Immature natural killer cell (primary cell): ENCODE data around the gene KLF9. TPM values are rescaled to one million over a fixed set of nuclear protein-coding genes. Genes with fewer than 3 reads are reported as not detected.

Experiments
- DNase-seq, 3 donors: peaks; one replicate each; pipeline ENCODE4 v3.0.0; 2022; ENCODE audit warnings: mixed read lengths in 1 of 3
- H3K27ac Mint-ChIP-seq, 6 donors: one replicate each; pipeline ENCODE4 v1.8.0; 2020; ENCODE audit warnings: mixed read lengths in 6 of 6, mild to moderate bottlenecking in 5 of 6, inconsistent platforms in 4 of 6, moderate library complexity in 3 of 6
- H3K27me3 Mint-ChIP-seq, 3 donors: one replicate each; pipeline ENCODE4 v1.8.0; 2020 to 2021; ENCODE audit warnings: low read depth in 3 of 3, mild to moderate bottlenecking in 3 of 3, mixed read lengths in 3 of 3, moderate library complexity in 3 of 3, inconsistent platforms in 1 of 3
- H3K36me3 Mint-ChIP-seq, 3 donors: one replicate each; pipeline ENCODE4 v1.8.0; 2020; ENCODE audit warnings: mixed read lengths in 3 of 3, inconsistent platforms in 2 of 3, mild to moderate bottlenecking in 2 of 3
- H3K4me1 Mint-ChIP-seq, 2 donors: one replicate each; pipeline ENCODE4 v1.8.0; 2020; ENCODE audit warnings: inconsistent platforms in 2 of 2, mild to moderate bottlenecking in 2 of 2, mixed read lengths in 2 of 2, moderate library complexity in 1 of 2
- H3K4me3 Mint-ChIP-seq, 5 donors: one replicate each; pipeline ENCODE4 v1.8.0; 2020; ENCODE audit warnings: mild to moderate bottlenecking in 5 of 5, mixed read lengths in 5 of 5, inconsistent platforms in 3 of 5, moderate library complexity in 3 of 5
- H3K9me3 Mint-ChIP-seq, 6 donors: one replicate each; pipeline ENCODE4 v1.8.0; 2020; ENCODE audit warnings: mild to moderate bottlenecking in 6 of 6, mixed read lengths in 6 of 6, inconsistent platforms in 4 of 6, moderate library complexity in 3 of 6
- polyA plus RNA-seq, 3 donors: library from polyadenylated mRNA; unstranded; fragments of 300-500 nt; fragmentation: Illumina TruSeq; gene quantifications; one replicate each; pipeline ENCODE4 v1.2.3, GENCODE V29; 2021

Gene KLF9
- polyA plus RNA-seq, 3 donors from 2014 or later: 1.1 to 3.0 (median 1.3) TPM

DNA sequence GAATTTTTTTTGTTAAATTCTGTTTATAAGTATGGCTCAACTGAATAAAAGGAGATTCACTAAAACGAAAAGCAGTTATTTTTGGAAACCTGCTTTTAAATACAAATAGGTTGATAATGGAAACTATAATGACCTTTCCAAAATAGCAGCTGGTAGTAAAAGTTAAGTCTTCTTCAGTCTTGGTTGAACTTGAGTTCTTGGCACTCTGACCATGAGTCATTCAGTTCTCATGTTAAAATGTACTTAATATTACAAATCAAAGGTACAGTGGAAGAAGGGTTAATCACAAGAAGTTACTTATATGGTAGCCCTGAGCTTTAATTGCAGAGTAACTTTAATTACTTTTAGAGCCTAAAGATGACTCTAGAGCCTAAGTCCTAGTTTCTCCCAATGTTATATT lies 62.1 kb downstream of the KLF9 start:
- no peak overlapping the region for H3K27ac Mint-ChIP-seq

DNA sequence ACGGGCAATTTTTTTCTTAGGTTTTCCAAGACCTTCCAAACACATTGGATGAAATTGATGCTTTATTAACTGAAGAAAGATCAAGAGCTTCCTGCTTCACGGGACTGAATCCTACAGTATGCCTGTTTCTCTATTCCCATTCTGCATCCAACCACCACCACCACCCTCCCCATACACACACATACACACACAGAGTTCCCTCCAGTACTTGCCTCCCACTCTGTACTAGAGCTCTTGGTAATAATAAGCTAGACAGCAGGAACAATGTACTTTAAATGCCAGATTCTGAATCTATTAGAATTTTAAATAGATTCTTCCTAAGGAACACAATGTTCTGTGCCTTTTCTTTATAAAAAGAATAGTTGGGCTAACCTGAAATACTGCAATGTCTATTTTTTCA lies 67.4 kb downstream of the KLF9 start:
- DNase-seq: no peak
- H3K4me1 Mint-ChIP-seq: no peaks in the 10 kb centered on the region
- H3K27me3 Mint-ChIP-seq: no peaks in the 10 kb centered on the region
- peaks cover 13 to 43% (median 13%) of the 10 kb centered on the region in 3 donors for H3K36me3 Mint-ChIP-seq
- no peaks in the 10 kb centered on the region for H3K9me3 Mint-ChIP-seq
- no peak overlapping the region for H3K4me3 Mint-ChIP-seq
- H3K27ac Mint-ChIP-seq: peak overlapping the region in 1 of 6 donors; percentile 18

More for the DNA sequence above, 62.1 kb downstream of the KLF9 start:
- no peak overlapping the region for H3K4me3 Mint-ChIP-seq
- H3K4me1 Mint-ChIP-seq: no peaks in the 10 kb centered on the region
- DNase-seq: no peak
- no peaks in the 10 kb centered on the region for H3K9me3 Mint-ChIP-seq
- H3K36me3 Mint-ChIP-seq: peaks cover 9 to 35% (median 13%) of the 10 kb centered on the region in 3 donors
- H3K27me3 Mint-ChIP-seq: no peaks in the 10 kb centered on the region

DNA sequence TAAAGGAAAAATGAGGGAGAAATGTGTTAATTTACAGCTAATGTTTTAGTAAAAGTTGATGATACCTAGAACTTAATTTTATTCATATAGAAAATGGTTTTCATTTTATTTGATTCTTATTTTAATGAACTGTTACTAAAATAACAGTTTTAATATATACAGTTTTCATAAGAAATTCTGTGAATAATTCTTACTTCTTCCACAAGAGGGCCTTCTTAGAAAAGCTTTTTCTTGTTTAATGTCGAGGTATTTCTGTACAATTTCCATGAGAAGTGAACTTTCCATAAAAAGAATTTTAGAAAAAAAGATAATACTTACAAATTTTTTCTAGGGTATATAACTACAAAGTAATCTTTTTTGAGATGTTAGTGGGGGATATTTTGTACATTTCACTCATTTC lies 73.9 kb downstream of the KLF9 start:
- Mint-ChIP-seq H3K4me1 (peaks cover 2 to 9% of the 10 kb centered on the region in 2 donors), H3K27ac (no peak overlapping the region), H3K36me3 (peaks cover 3 to 7% (median 7%) of the 10 kb centered on the region in 3 donors), H3K27me3 (no peaks in the 10 kb centered on the region), H3K9me3 (no peaks in the 10 kb centered on the region), H3K4me3 (no peak overlapping the region)
- peak; percentile 10 to 22 (median 13) for DNase-seq

Other genes starting within 250 kb of the KLF9 start
- 10 to 100 TPM in 2 of 3 donors, 1 to 10 TPM in 1; 7.0 to 24.2 (median 15.5) TPM for gene SMC5, start 155.7 kb downstream of the KLF9 start, polyA plus RNA-seq